Smooth muscle cell (in vitro differentiated cells): Measurements from ENCODE around the gene ANKRD11. TPM values are rescaled to one million over a fixed set of nuclear protein-coding genes. Genes with fewer than 3 reads are reported as not detected.
"Not testable (repeated sequence)": the region's sequence is repeated elsewhere in the genome, so short reads cannot be mapped to it uniquely, and the experiment has no call there.

Experiments used
- DNase-seq: peaks from one replicate; lab custom pipeline; 2025; ENCODE audit not compliant: unreplicated experiment; lab: John Stamatoyannopoulos, UW
- H2AFZ ChIP-seq: fragments of 200-600 bp; sonication (generic); 2 replicates; pipeline ENCODE4 v1.6.0; 2016; ENCODE audit warnings: antibody characterized with exemption, low read depth, mild to moderate bottlenecking
- H3F3A ChIP-seq: fragments of 200-600 bp; sonication (generic); 2 replicates; pipeline ENCODE4 v1.6.0; 2017; ENCODE audit warnings: antibody characterized with exemption, low read depth
- H3K27ac ChIP-seq: fragments of 200-600 bp; sonication (generic); 2 replicates; pipeline ENCODE4 v1.5.1; 2016; ENCODE audit warnings: low read depth, mild to moderate bottlenecking
- H3K27me3 ChIP-seq: fragments of 200-600 bp; sonication (generic); 2 replicates; pipeline ENCODE4 v1.6.1; 2016; ENCODE audit warnings: low read depth, mild to moderate bottlenecking
- H3K36me3 ChIP-seq: fragments of 200-600 bp; sonication (generic); 2 replicates; pipeline ENCODE4 v1.5.1; 2016; ENCODE audit warnings: low read depth
- H3K4me1 ChIP-seq: fragments of 200-600 bp; sonication (generic); 2 replicates; pipeline ENCODE4 v1.5.1; 2016; ENCODE audit warnings: low read depth
- H3K4me2 ChIP-seq: fragments of 200-600 bp; sonication (generic); 2 replicates; pipeline ENCODE4 v1.6.0; 2016; ENCODE audit warnings: mild to moderate bottlenecking
- H3K4me3 ChIP-seq: fragments of 200-600 bp; sonication (generic); 2 replicates; pipeline ENCODE4 v1.5.1; 2016; ENCODE audit warnings: mild to moderate bottlenecking
- H3K79me2 ChIP-seq: fragments of 200-600 bp; sonication (generic); 2 replicates; pipeline ENCODE4 v1.6.0; 2016; ENCODE audit warnings: low read depth, mild to moderate bottlenecking
- H3K9ac ChIP-seq: fragments of 200-600 bp; sonication (generic); 2 replicates; pipeline ENCODE4 v1.6.0; 2016; ENCODE audit warnings: low read depth
- H3K9me3 ChIP-seq: fragments of 200-600 bp; sonication (generic); replicated peaks from 2 replicates; pipeline ENCODE4 v1.5.1; 2016; ENCODE audit warnings: low read depth
- H4K20me1 ChIP-seq: fragments of 200-600 bp; sonication (generic); 2 replicates; pipeline ENCODE4 v1.6.0; 2016; ENCODE audit warnings: low read depth
- WGBS: methylation state at CpG from one replicate; pipeline ENCODE4 v1.1.7; 2016; ENCODE audit warnings: low lambda C conversion rate; 5-methylcytosine and 5-hydroxymethylcytosine counted together
- polyA plus RNA-seq: library from polyadenylated mRNA; unstranded; fragments of >200 nt; fragmentation: Nextera tagmentation; extraction: Ambion mirVana; gene quantifications from 2 replicates; pipeline ENCODE4 v1.2.1, GENCODE V29; 2016
- total RNA-seq: library from RNA; depleted of rRNA; stranded (reverse); fragments of >200 nt; gene quantifications from 2 replicates; pipeline ENCODE4 v1.2.3, GENCODE V29; 2014
- TF ChIP-seq, protein P1 (sequence below): fragments of 200-600 bp; sonication (generic); IDR thresholded peaks from 2 replicates; pipeline ENCODE4 v1.5.1; 2017; ENCODE audit warnings: borderline replicate concordance, mild to moderate bottlenecking, antibody characterized with exemption; ENCODE audit not compliant: insufficient read depth, poor library complexity, severe bottlenecking

The ANKRD11 gene
- total and polyA plus RNA-seq, 2 experiments from 2014 or later, result 31.5 to 105 TPM

GRCh38 chr16:89246903-89247733 lies 243.2 kb downstream of the ANKRD11 start:
- WGBS, result 7% methylated on average over 18 of the region's 78 CpGs
- Histone ChIP-seq H3K9ac (no peak overlapping the region), H3K27ac (no peak overlapping the region), H3F3A (peaks cover 5% of the 10 kb centered on the region), H3K79me2 (no peaks in the 10 kb centered on the region), H4K20me1 (no peaks in the 10 kb centered on the region), H3K4me3 (peak overlapping the region; percentile 58), H2AFZ (peak overlapping the region; percentile 33), H3K9me3 (no peaks in the 10 kb centered on the region), H3K4me2 (peak overlapping the region; percentile 91), H3K4me1 (no peaks in the 10 kb centered on the region), H3K27me3 (no peaks in the 10 kb centered on the region), H3K36me3 (no peaks in the 10 kb centered on the region)
- TF ChIP-seq, protein P1, sequence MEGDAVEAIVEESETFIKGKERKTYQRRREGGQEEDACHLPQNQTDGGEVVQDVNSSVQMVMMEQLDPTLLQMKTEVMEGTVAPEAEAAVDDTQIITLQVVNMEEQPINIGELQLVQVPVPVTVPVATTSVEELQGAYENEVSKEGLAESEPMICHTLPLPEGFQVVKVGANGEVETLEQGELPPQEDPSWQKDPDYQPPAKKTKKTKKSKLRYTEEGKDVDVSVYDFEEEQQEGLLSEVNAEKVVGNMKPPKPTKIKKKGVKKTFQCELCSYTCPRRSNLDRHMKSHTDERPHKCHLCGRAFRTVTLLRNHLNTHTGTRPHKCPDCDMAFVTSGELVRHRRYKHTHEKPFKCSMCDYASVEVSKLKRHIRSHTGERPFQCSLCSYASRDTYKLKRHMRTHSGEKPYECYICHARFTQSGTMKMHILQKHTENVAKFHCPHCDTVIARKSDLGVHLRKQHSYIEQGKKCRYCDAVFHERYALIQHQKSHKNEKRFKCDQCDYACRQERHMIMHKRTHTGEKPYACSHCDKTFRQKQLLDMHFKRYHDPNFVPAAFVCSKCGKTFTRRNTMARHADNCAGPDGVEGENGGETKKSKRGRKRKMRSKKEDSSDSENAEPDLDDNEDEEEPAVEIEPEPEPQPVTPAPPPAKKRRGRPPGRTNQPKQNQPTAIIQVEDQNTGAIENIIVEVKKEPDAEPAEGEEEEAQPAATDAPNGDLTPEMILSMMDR, result no peak
- peak; percentile 91 for DNase-seq

DNA sequence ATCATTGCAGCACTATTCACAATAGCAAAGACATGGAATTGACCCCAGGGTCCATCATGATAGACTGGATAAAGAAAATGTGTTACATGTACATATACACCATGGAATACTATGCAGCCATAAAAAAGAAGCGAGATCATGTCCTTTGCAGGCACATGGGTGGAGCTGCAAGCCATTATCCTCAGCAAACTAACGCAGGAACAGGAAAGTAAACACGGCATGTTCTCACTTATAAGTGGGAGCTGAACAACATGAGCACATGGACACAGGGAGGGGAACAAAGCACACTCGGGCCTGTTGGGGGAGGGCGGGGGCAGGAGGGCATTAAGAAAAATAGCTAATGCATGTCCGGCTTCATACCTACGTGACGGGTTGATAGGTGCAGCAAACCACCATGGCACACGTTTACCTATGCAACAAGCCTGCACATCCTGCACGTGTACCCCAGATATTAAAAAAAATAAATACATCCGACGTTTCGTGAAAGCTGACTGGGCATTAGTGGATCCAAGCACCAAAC lies 243.9 kb downstream of the ANKRD11 start:
- Histone ChIP-seq H4K20me1 (no peaks in the 10 kb centered on the region), H3K4me2 (peak overlapping the region; percentile 91), H3F3A (peaks cover 5% of the 10 kb centered on the region), H3K36me3 (no peaks in the 10 kb centered on the region), H2AFZ (no peak overlapping the region), H3K27ac (no peak overlapping the region), H3K4me1 (no peaks in the 10 kb centered on the region), H3K27me3 (no peaks in the 10 kb centered on the region), H3K79me2 (no peaks in the 10 kb centered on the region), H3K9me3 (no peaks in the 10 kb centered on the region), H3K9ac (no peak overlapping the region), H3K4me3 (peak overlapping the region; percentile 58)
- TF ChIP-seq, protein P1, result no peak
- 85% methylated on average over 13 of the region's 13 CpGs for WGBS
- no peak for DNase-seq

GRCh38 chr16:89244754-89245153 lies 245.6 kb downstream of the ANKRD11 start:
- Histone ChIP-seq H3K79me2 (no peaks in the 10 kb centered on the region), H3K4me3 (no peak overlapping the region), H3K27ac (no peak overlapping the region), H2AFZ (no peak overlapping the region), H3K27me3 (no peaks in the 10 kb centered on the region), H3F3A (peaks cover 13% of the 10 kb centered on the region), H3K9me3 (no peaks in the 10 kb centered on the region), H3K9ac (no peak overlapping the region), H3K36me3 (no peaks in the 10 kb centered on the region), H3K4me1 (no peaks in the 10 kb centered on the region), H3K4me2 (no peak overlapping the region), H4K20me1 (no peaks in the 10 kb centered on the region)
- TF ChIP-seq, protein P1, result no peak
- no peak for DNase-seq
- 83% methylated on average over 12 of the region's 12 CpGs for WGBS

- not testable (repeated sequence) for DNase-seq, H2AFZ ChIP-seq, H3K27me3 ChIP-seq, H3K36me3 ChIP-seq, H3K4me2 ChIP-seq, H3K27ac ChIP-seq, H3K4me3 ChIP-seq, H3K79me2 ChIP-seq, H3K9me3 ChIP-seq, H3K9ac ChIP-seq, H3K4me1 ChIP-seq, H4K20me1 ChIP-seq
- 91% methylated on average over 13 of the region's 13 CpGs for WGBS
- peaks cover 13% of the 10 kb centered on the region for H3F3A ChIP-seq
Measured at GRCh38 chr16:89244264-89244663, 246.1 kb downstream of the ANKRD11 start.
